Measurements from ENCODE around the gene NR1D1. TPM values are rescaled to one million over a fixed set of nuclear protein-coding genes. Genes with fewer than 3 reads are reported as not detected.
A peak's percentile ranks its signal among the peaks of the same experiment; 100 is the strongest.

NR1D1 gene
- total and polyA plus RNA-seq, 7 donors, result 21.4 to 88.7 (median 40.8) TPM

DNA sequence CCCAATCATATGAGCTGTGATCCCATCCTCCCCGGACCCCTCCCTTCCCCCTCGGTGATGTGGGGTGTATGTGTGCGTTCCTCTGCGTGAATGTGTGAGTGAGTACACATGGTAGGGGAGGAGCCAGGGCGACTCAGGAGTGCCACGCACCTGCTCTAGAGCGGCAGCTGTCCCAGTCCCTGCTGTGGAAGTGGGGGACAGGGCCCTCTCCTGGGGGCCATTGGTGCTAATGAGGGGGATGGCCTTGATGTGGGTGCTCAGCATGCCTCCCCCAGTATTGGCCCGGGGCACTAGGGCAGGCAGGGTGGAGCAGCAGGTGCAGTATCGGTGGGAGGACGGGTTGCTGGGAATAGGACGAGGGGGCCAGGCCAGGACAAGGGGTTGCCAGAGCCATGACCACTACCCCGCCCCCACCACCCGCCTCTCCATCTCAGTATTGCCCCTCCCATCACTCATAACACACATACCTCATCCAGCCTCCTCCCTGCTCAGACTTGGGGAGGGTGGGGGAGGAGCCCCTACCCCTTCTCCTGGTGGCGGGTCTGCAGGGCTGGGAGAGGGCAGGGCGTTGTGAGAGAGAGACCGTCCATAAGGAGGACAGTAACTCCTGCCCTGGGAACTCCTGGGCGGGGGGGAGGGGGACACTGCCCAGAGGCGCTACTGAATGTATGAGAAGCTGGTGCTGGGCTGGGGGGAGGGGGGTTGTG, 8.5 kb downstream of the NR1D1 start:
- WGBS, 3 donors, result 13 to 22% (median 18%) methylated on average over 8 to 18 of the region's 18 CpGs
- intact Hi-C loops (cut with DNase I), result loop anchor here in 1 of 2 donors (2.0 kb wide), 1 partner anchor 15 kb away; no protein-coding TSS in a partner anchor
- Histone ChIP-seq H3K36me3 (ENCODE audit: insufficient read depth in 1 of 2, low read depth in 1 of 2) (peaks cover 7 to 79% of the 10 kb centered on the region in 2 donors), H3K27me3 (ENCODE audit: insufficient read depth in 3 of 3, low read length in 2 of 3) (no peaks in the 10 kb centered on the region), H3K4me1 (peaks cover 60% of the 10 kb centered on the region), H3K27ac (peak overlapping the region; percentile 99), H3K4me3 (peak overlapping the region; percentile 47), H3K9me3 (no peaks in the 10 kb centered on the region)
- no peak for TF ChIP-seq CTCF (IDR thresholded peaks at IDR 0.05)
- ATAC-seq (peak; percentile 34 to 42 (median 38)), DNase-seq (peak; percentile 59 to 72)

GRCh38 chr17:40090237-40091119, 9.9 kb downstream of the NR1D1 start:
- no peak for TF ChIP-seq CTCF (IDR thresholded peaks at IDR 0.05)
- Histone ChIP-seq H3K4me1 (peaks cover 51% of the 10 kb centered on the region), H3K36me3 (ENCODE audit: insufficient read depth in 1 of 2, low read depth in 1 of 2) (peaks cover 3 to 79% of the 10 kb centered on the region in 2 donors), H3K9me3 (no peaks in the 10 kb centered on the region), H3K27me3 (ENCODE audit: insufficient read depth in 3 of 3, low read length in 2 of 3) (no peaks in the 10 kb centered on the region), H3K4me3 (no peak overlapping the region), H3K27ac (peak overlapping the region; percentile 99)
- WGBS, 3 donors, result 47 to 51% (median 50%) methylated on average over 13 to 14 of the region's 14 CpGs
- DNase-seq (no peak), ATAC-seq (no peak)
- intact Hi-C loops (cut with DNase I), result loop anchor here in 1 of 2 donors (2.0 kb wide), 1 partner anchor 14 kb away; no protein-coding TSS in a partner anchor

DNA sequence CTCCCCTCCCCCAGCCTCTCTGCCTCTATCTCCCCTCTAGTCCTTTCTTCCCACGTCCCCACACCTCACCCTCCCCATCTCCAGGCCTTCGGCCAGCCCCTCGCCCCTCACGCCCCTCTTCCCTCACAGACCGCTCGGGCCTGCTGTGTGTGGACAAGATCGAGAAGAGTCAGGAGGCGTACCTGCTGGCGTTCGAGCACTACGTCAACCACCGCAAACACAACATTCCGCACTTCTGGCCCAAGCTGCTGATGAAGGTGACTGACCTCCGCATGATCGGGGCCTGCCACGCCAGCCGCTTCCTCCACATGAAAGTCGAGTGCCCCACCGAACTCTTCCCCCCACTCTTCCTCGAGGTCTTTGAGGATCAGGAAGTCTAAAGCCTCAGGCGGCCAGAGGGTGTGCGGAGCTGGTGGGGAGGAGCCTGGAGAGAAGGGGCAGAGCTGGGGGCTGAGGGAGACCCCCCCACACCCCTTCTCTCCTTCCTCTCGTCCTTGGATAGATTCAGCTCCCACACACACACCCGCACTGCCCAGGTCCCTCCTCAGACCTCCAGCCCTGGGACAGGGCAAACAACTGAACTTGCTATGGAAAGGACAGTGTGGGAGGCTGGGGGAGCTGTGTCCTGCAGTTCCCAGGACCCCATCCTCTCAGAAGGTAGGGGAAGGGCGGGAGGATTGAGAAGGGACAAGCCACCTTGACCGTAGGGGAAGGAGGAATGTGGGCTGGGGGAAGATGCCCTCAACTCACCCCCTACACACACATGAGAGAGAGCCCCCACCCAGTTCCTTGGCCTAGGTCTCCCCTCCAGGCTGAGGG, 11.1 kb downstream of the NR1D1 start:
- H3K4me3 ChIP-seq, result no peak overlapping the region

More for the DNA sequence above, 11.1 kb downstream of the NR1D1 start:
- WGBS, 3 donors, result 80 to 82% (median 81%) methylated on average over 24 to 26 of the region's 26 CpGs
- no peak for ATAC-seq
- H3K4me1 ChIP-seq, result peaks cover 39% of the 10 kb centered on the region
- no peak for TF ChIP-seq CTCF (IDR thresholded peaks at IDR 0.05)
- no peaks in the 10 kb centered on the region for H3K27me3 ChIP-seq (ENCODE audit: insufficient read depth in 3 of 3, low read length in 2 of 3)
- no peak for DNase-seq
- H3K36me3 ChIP-seq (ENCODE audit: insufficient read depth in 1 of 2, low read depth in 1 of 2), result peaks cover 3 to 79% of the 10 kb centered on the region in 2 donors
- peak overlapping the region; percentile 99 for H3K27ac ChIP-seq
- no peaks in the 10 kb centered on the region for H3K9me3 ChIP-seq
- intact Hi-C loops (cut with DNase I), result loop anchor here in 1 of 2 donors (5.0 kb wide), 1 partner anchor 72 kb away; the partner anchor contains the start of gene CSF3
